Smooth muscle cell (in vitro differentiated cells): ENCODE data around the gene SIRT2. TPM values are rescaled to one million over a fixed set of nuclear protein-coding genes. Genes with fewer than 3 reads are reported as not detected.

ENCODE experiments used
- DNase-seq: peaks from one replicate; lab custom pipeline; 2025; ENCODE audit not compliant: unreplicated experiment; lab: John Stamatoyannopoulos, UW
- H2AFZ ChIP-seq: fragments of 200-600 bp; sonication (generic); 2 replicates; pipeline ENCODE4 v1.6.0; 2016; ENCODE audit warnings: antibody characterized with exemption, low read depth, mild to moderate bottlenecking
- H3F3A ChIP-seq: fragments of 200-600 bp; sonication (generic); 2 replicates; pipeline ENCODE4 v1.6.0; 2017; ENCODE audit warnings: antibody characterized with exemption, low read depth
- H3K27ac ChIP-seq: fragments of 200-600 bp; sonication (generic); 2 replicates; pipeline ENCODE4 v1.5.1; 2016; ENCODE audit warnings: low read depth, mild to moderate bottlenecking
- H3K27me3 ChIP-seq: fragments of 200-600 bp; sonication (generic); 2 replicates; pipeline ENCODE4 v1.6.1; 2016; ENCODE audit warnings: low read depth, mild to moderate bottlenecking
- H3K36me3 ChIP-seq: fragments of 200-600 bp; sonication (generic); 2 replicates; pipeline ENCODE4 v1.5.1; 2016; ENCODE audit warnings: low read depth
- H3K4me1 ChIP-seq: fragments of 200-600 bp; sonication (generic); 2 replicates; pipeline ENCODE4 v1.5.1; 2016; ENCODE audit warnings: low read depth
- H3K4me2 ChIP-seq: fragments of 200-600 bp; sonication (generic); 2 replicates; pipeline ENCODE4 v1.6.0; 2016; ENCODE audit warnings: mild to moderate bottlenecking
- H3K4me3 ChIP-seq: fragments of 200-600 bp; sonication (generic); 2 replicates; pipeline ENCODE4 v1.5.1; 2016; ENCODE audit warnings: mild to moderate bottlenecking
- H3K79me2 ChIP-seq: fragments of 200-600 bp; sonication (generic); 2 replicates; pipeline ENCODE4 v1.6.0; 2016; ENCODE audit warnings: low read depth, mild to moderate bottlenecking
- H3K9ac ChIP-seq: fragments of 200-600 bp; sonication (generic); 2 replicates; pipeline ENCODE4 v1.6.0; 2016; ENCODE audit warnings: low read depth
- H3K9me3 ChIP-seq: fragments of 200-600 bp; sonication (generic); replicated peaks from 2 replicates; pipeline ENCODE4 v1.5.1; 2016; ENCODE audit warnings: low read depth
- H4K20me1 ChIP-seq: fragments of 200-600 bp; sonication (generic); 2 replicates; pipeline ENCODE4 v1.6.0; 2016; ENCODE audit warnings: low read depth
- WGBS: methylation state at CpG from one replicate; pipeline ENCODE4 v1.1.7; 2016; ENCODE audit warnings: low lambda C conversion rate; 5-methylcytosine and 5-hydroxymethylcytosine counted together
- polyA plus RNA-seq: library from polyadenylated mRNA; unstranded; fragments of >200 nt; fragmentation: Nextera tagmentation; extraction: Ambion mirVana; gene quantifications from 2 replicates; pipeline ENCODE4 v1.2.1, GENCODE V29; 2016
- total RNA-seq: library from RNA; depleted of rRNA; stranded (reverse); fragments of >200 nt; gene quantifications from 2 replicates; pipeline ENCODE4 v1.2.3, GENCODE V29; 2014
- TF ChIP-seq, protein P1 (sequence below): fragments of 200-600 bp; sonication (generic); IDR thresholded peaks from 2 replicates; pipeline ENCODE4 v1.5.1; 2017; ENCODE audit warnings: borderline replicate concordance, mild to moderate bottlenecking, antibody characterized with exemption; ENCODE audit not compliant: insufficient read depth, poor library complexity, severe bottlenecking

SIRT2 gene
- total and polyA plus RNA-seq, 2 experiments from 2014 or later: 30.7 to 48.4 TPM

DNA sequence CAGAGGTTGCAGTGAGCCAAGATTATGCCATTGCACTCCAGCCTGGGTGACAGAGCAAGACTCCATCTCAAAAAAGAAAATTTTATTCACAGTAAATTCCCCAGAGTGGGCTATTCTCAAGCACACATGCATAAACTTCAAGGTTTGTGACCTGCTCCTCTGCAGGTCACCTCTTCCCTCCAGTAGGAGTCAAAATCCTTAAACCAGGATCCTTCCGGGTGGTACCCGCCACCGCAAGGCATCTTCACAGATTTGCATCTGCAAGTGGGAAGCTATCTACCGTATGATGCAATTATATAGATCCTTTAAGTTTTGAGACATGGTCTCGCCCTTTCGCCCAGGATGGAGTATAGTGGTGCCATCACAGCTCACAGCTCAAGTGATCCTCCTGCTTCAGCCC lies 64.8 kb downstream of the SIRT2 start:
- H3K4me1 ChIP-seq: no peaks in the 10 kb centered on the region
- peak overlapping the region; percentile 90 for H3K27ac ChIP-seq
- H3K9me3 ChIP-seq: no peaks in the 10 kb centered on the region
- no peak for DNase-seq
- no peak overlapping the region for H3K4me3 ChIP-seq
- H3K79me2 ChIP-seq: peaks cover 8% of the 10 kb centered on the region
- H3K27me3 ChIP-seq: no peaks in the 10 kb centered on the region
- H3F3A ChIP-seq: peaks cover 35% of the 10 kb centered on the region
- no peak overlapping the region for H2AFZ ChIP-seq
- peaks cover 26% of the 10 kb centered on the region for H4K20me1 ChIP-seq
- 95% methylated on average over 6 of the region's 6 CpGs for WGBS
- H3K9ac ChIP-seq: no peak overlapping the region
- no peak overlapping the region for H3K4me2 ChIP-seq
- peaks cover 5% of the 10 kb centered on the region for H3K36me3 ChIP-seq
- TF ChIP-seq, protein P1, sequence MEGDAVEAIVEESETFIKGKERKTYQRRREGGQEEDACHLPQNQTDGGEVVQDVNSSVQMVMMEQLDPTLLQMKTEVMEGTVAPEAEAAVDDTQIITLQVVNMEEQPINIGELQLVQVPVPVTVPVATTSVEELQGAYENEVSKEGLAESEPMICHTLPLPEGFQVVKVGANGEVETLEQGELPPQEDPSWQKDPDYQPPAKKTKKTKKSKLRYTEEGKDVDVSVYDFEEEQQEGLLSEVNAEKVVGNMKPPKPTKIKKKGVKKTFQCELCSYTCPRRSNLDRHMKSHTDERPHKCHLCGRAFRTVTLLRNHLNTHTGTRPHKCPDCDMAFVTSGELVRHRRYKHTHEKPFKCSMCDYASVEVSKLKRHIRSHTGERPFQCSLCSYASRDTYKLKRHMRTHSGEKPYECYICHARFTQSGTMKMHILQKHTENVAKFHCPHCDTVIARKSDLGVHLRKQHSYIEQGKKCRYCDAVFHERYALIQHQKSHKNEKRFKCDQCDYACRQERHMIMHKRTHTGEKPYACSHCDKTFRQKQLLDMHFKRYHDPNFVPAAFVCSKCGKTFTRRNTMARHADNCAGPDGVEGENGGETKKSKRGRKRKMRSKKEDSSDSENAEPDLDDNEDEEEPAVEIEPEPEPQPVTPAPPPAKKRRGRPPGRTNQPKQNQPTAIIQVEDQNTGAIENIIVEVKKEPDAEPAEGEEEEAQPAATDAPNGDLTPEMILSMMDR: no peak

DNA sequence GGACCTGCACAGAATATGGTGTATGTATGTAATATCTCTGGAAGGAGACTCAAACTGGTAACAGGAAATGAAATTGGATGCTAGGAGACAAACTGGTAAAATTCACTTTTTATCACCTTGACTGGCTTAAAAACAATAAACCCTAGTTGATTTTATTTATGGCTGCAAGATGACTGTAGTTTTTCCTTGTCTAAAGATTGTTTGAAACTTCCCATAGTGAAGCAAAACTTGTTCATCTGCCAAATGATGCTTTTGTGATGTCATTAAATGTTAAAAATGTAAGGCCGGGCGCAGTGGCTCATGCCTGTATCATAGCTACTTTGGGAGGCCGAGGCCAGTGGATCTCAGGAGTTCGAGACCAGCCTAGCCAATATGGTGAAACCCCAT lies 65.3 kb downstream of the SIRT2 start:
- Histone ChIP-seq H2AFZ (no peak overlapping the region), H3K36me3 (peaks cover under 1% of the 10 kb centered on the region), H3K4me2 (no peak overlapping the region), H3K4me1 (no peaks in the 10 kb centered on the region), H3K9ac (no peak overlapping the region), H3K79me2 (peaks cover 7% of the 10 kb centered on the region), H3K27ac (peak overlapping the region; percentile 90), H4K20me1 (peaks cover 21% of the 10 kb centered on the region), H3K27me3 (no peaks in the 10 kb centered on the region), H3K4me3 (no peak overlapping the region), H3F3A (peaks cover 32% of the 10 kb centered on the region), H3K9me3 (no peaks in the 10 kb centered on the region)
- 98% methylated on average over 4 of the region's 4 CpGs for WGBS
- DNase-seq: no peak
- TF ChIP-seq, protein P1: no peak

DNA sequence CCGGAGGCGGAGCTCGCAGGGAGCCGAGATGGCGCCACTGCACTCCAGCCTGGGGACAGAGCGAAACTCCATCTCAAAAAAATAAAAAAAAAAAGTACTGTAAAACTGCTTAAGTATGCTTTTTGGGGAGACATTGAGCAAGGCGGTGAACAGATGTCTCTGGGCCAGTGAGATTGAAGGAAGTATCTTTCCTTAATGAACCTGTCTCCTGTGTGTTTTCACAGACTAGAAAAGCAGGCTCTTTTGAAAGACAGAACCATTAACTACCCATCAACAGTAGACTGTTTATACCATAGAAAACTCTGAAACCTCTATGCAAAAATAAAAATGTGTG lies 66.4 kb downstream of the SIRT2 start:
- Histone ChIP-seq H3K36me3 (no peaks in the 10 kb centered on the region), H2AFZ (no peak overlapping the region), H3F3A (peaks cover 30% of the 10 kb centered on the region), H3K27ac (peak overlapping the region; percentile 99), H4K20me1 (peaks cover 11% of the 10 kb centered on the region), H3K79me2 (peaks cover 11% of the 10 kb centered on the region), H3K4me2 (no peak overlapping the region), H3K27me3 (no peaks in the 10 kb centered on the region), H3K9me3 (no peaks in the 10 kb centered on the region), H3K4me1 (no peaks in the 10 kb centered on the region), H3K4me3 (no peak overlapping the region), H3K9ac (no peak overlapping the region)
- WGBS: 97% methylated on average over 7 of the region's 7 CpGs
- TF ChIP-seq, protein P1: no peak
- no peak for DNase-seq

GRCh38 chr19:38831142-38831605 lies 68.2 kb downstream of the SIRT2 start:
- Histone ChIP-seq H3K27me3 (no peaks in the 10 kb centered on the region), H3K9ac (peak overlapping the region; percentile 97), H3K36me3 (no peaks in the 10 kb centered on the region), H3F3A (peaks cover 14% of the 10 kb centered on the region), H4K20me1 (no peaks in the 10 kb centered on the region), H3K27ac (peak overlapping the region; percentile 99), H3K79me2 (peaks cover 11% of the 10 kb centered on the region), H3K9me3 (no peaks in the 10 kb centered on the region), H3K4me2 (peak overlapping the region; percentile 85), H3K4me3 (peak overlapping the region; percentile 54), H2AFZ (no peak overlapping the region), H3K4me1 (no peaks in the 10 kb centered on the region)
- WGBS: 14% methylated on average over 16 of the region's 16 CpGs
- TF ChIP-seq, protein P1: no peak
- DNase-seq: peak; percentile 51
